Right atrium auricular region (tissue), 2 donors: ENCODE data around the gene ETV3L. TPM values are rescaled to one million over a fixed set of nuclear protein-coding genes. Genes with fewer than 3 reads are reported as not detected.
"Not testable (repeated sequence)": the region's sequence is repeated elsewhere in the genome, so short reads cannot be mapped to it uniquely, and the experiment has no call there.

ENCODE experiments used
- DNase-seq: peaks from one replicate; pipeline ENCODE4 v3.0.0-alpha.2; 2019; ENCODE audit warnings: low spot score
- H3K27ac ChIP-seq, 2 donors: fragments of 200-600 bp; sonication (generic); 1 replicate in 1 of 2; 2 replicates in 1 of 2; pipeline ENCODE4 v1.5.1; 2016 to 2019
- H3K27me3 ChIP-seq, 2 donors: fragments of 200-600 bp; sonication (generic); one replicate each; pipeline versions ENCODE4 v1.5.1 to v1.6.0; 2017 to 2019
- H3K36me3 ChIP-seq: fragments of 200-600 bp; sonication (generic); one replicate; pipeline ENCODE4 v1.5.1; 2016
- H3K4me1 ChIP-seq, 2 donors: fragments of 200-600 bp; sonication (generic); one replicate each; pipeline versions ENCODE4 v1.5.1 to v1.6.0; 2017 to 2019
- H3K4me3 ChIP-seq, 2 donors: fragments of 200-600 bp; sonication (generic); 1 replicate in 1 of 2; 2 replicates in 1 of 2; pipeline ENCODE4 v1.5.1; 2017 to 2019; ENCODE audit warnings: mild to moderate bottlenecking in 1 of 2, moderate library complexity in 1 of 2
- H3K9me3 ChIP-seq, 2 donors: fragments of 200-600 bp; sonication (generic); one replicate each; pipeline ENCODE4 v1.5.1; 2019
- CTCF ChIP-seq, 2 donors: fragments of 200-600 bp; sonication (generic); IDR thresholded peaks; one replicate each; pipeline ENCODE4 v1.5.1; 2019; ENCODE audit warnings: antibody characterized with exemption in 2 of 2
- total RNA-seq, 2 donors: library from RNA; depleted of rRNA; stranded (reverse); fragments of >200 nt; gene quantifications; one replicate each; pipeline ENCODE4 v1.1.0, GENCODE V29; 2016

ETV3L gene
- total RNA-seq, 2 donors from 2014 or later = not detected

GRCh38 chr1:157103268-157103667 is 3.7 kb upstream of the ETV3L start:
- Histone ChIP-seq H3K27me3 (no peaks in the 10 kb centered on the region), H3K4me1 (no peaks in the 10 kb centered on the region), H3K27ac (no peak overlapping the region), H3K4me3 (no peak overlapping the region), H3K36me3 (no peaks in the 10 kb centered on the region), H3K9me3 (no peaks in the 10 kb centered on the region)
- no peak for DNase-seq
- TF ChIP-seq CTCF (IDR thresholded peaks at IDR 0.05) = no peak

- no peaks in the 10 kb centered on the region for H3K36me3 ChIP-seq
- no peaks in the 10 kb centered on the region for H3K9me3 ChIP-seq
- TF ChIP-seq CTCF (IDR thresholded peaks at IDR 0.05) = no peak
- DNase-seq = no peak
- no peaks in the 10 kb centered on the region for H3K27me3 ChIP-seq
- no peak overlapping the region for H3K4me3 ChIP-seq
- no peak overlapping the region for H3K27ac ChIP-seq
- no peaks in the 10 kb centered on the region for H3K4me1 ChIP-seq
Measured at GRCh38 chr1:157101149-157101548, 1.5 kb upstream of the ETV3L start.

- not testable (repeated sequence) for H3K4me1 ChIP-seq, H3K36me3 ChIP-seq, H3K27ac ChIP-seq, H3K4me3 ChIP-seq, H3K27me3 ChIP-seq, H3K9me3 ChIP-seq, DNase-seq
Measured at GRCh38 chr1:157098987-157099632, 498 bp downstream of the ETV3L start.

GRCh38 chr1:157098519-157098918 is 1.1 kb downstream of the ETV3L start:
- H3K36me3 ChIP-seq = no peaks in the 10 kb centered on the region
- no peak overlapping the region for H3K27ac ChIP-seq
- no peak for TF ChIP-seq CTCF (IDR thresholded peaks at IDR 0.05)
- no peaks in the 10 kb centered on the region for H3K27me3 ChIP-seq
- H3K4me1 ChIP-seq = no peaks in the 10 kb centered on the region
- DNase-seq = no peak
- no peaks in the 10 kb centered on the region for H3K9me3 ChIP-seq
- no peak overlapping the region for H3K4me3 ChIP-seq

GRCh38 chr1:157097692-157098091 is 1.9 kb downstream of the ETV3L start:
- no peaks in the 10 kb centered on the region for H3K27me3 ChIP-seq
- peaks cover 0 to 7% of the 10 kb centered on the region in 2 donors for H3K4me1 ChIP-seq
- H3K27ac ChIP-seq = no peak overlapping the region
- no peak overlapping the region for H3K4me3 ChIP-seq
- H3K9me3 ChIP-seq = no peaks in the 10 kb centered on the region
- no peak for DNase-seq
- no peak for TF ChIP-seq CTCF (IDR thresholded peaks at IDR 0.05)
- no peaks in the 10 kb centered on the region for H3K36me3 ChIP-seq

- no peak for TF ChIP-seq CTCF (IDR thresholded peaks at IDR 0.05)
- H3K9me3 ChIP-seq = no peaks in the 10 kb centered on the region
- peaks cover 0 to 10% of the 10 kb centered on the region in 2 donors for H3K4me1 ChIP-seq
- no peaks in the 10 kb centered on the region for H3K27me3 ChIP-seq
- no peak for DNase-seq
- H3K36me3 ChIP-seq = no peaks in the 10 kb centered on the region
- H3K27ac ChIP-seq = no peak overlapping the region
- H3K4me3 ChIP-seq = no peak overlapping the region
Measured at GRCh38 chr1:157096881-157097280, 2.7 kb downstream of the ETV3L start.
